HepG2 (cell line): ENCODE data around the gene KXD1. TPM values are rescaled to one million over a fixed set of nuclear protein-coding genes. Genes with fewer than 3 reads are reported as not detected.

Experiments used
- ATAC-seq: fragments of 200-7000 bp; cut with Tn5 transposase; 3 replicates; pipeline ENCODE4 v1.9.1; 2020; ENCODE audit warnings: mild to moderate bottlenecking, moderate library complexity
- BruUV-seq: library from RNA; stranded (reverse); fragments of 400-500 nt; replicated peaks from 2 replicates; lab custom pipeline; 2021; lab: Mats Ljungman, UMichigan
- CTCF ChIA-PET: fragments of 300-600 bp; formaldehyde crosslinking; extraction: SDS; loops from one replicate; lab custom pipeline; 2021; ENCODE audit warnings: low total read pairs, inconsistent platforms, low intra/inter-chr PET ratio; lab: Yijun Ruan, JAX
- POLR2A ChIA-PET: fragments of 350-600 bp; sonication (Branson Sonifier 250); formaldehyde crosslinking; loops from one replicate; lab custom pipeline; 2020; ENCODE audit warnings: antibody characterized with exemption, inconsistent platforms; lab: Yijun Ruan, JAX
- DNase-seq: peaks from one replicate; pipeline ENCODE4 v3.0.0-alpha.2; 2015; ENCODE audit warnings: low spot score
- FAIRE-seq: peaks from 3 replicates; lab custom pipeline; 2011; peaks lifted over from hg19 to GRCh38; lab: Jason Lieb, UNC
- H2AFZ ChIP-seq: one replicate; pipeline ENCODE4 v1.6.1; 2011; ENCODE audit warnings: low read length, inconsistent platforms
- H3K27ac ChIP-seq: fragments of 300-600 bp; 3 replicates; pipeline ENCODE4 v1.8.0; 2011; ENCODE audit warnings: mixed run types, mild to moderate bottlenecking, mixed read lengths, low read length, inconsistent platforms; ENCODE audit not compliant: insufficient read depth; ENCODE audit errors: extremely low read length
- H3K27me3 ChIP-seq, 2 experiments: fragments of 200-600 bp in 1 of 2; 2 replicates in 1 of 2; 3 replicates in 1 of 2; pipeline versions ENCODE4 v1.6.0 to v1.8.0; 2011; ENCODE audit warnings: low read length in 2 of 2, mild to moderate bottlenecking in 2 of 2, moderate library complexity in 2 of 2, inconsistent platforms in 1 of 2; ENCODE audit not compliant: insufficient read depth in 2 of 2, control insufficient read depth in 1 of 2
- H3K36me3 ChIP-seq, 2 experiments: fragments of 200-600 bp in 1 of 2; replicated peaks in 1 of 2; 2 replicates in 1 of 2; 3 replicates in 1 of 2; pipeline versions ENCODE4 v1.5.1 to v1.8.0; 2011; ENCODE audit warnings: low read length in 2 of 2, inconsistent platforms in 1 of 2; ENCODE audit not compliant: insufficient read depth in 2 of 2, control insufficient read depth in 1 of 2
- H3K4me1 ChIP-seq: 2 replicates; pipeline ENCODE4 v1.5.1; 2012; ENCODE audit warnings: low read length, inconsistent platforms; ENCODE audit not compliant: insufficient read depth
- H3K4me2 ChIP-seq: 2 replicates; pipeline ENCODE4 v1.6.0; 2011; ENCODE audit warnings: low read depth, low read length, inconsistent platforms
- H3K4me3 ChIP-seq, 3 experiments: fragments of 200-600 bp in 1 of 3; sonication (generic), shearing (Covaris generic) in 1 of 3; replicated peaks in 1 of 3; 2 replicates each; pipeline ENCODE4 v1.5.1; 2011 to 2016; ENCODE audit warnings: low read length in 3 of 3, inconsistent platforms in 2 of 3, low read depth in 2 of 3, mild to moderate bottlenecking in 2 of 3, control low read depth in 1 of 3, mixed read lengths in 1 of 3; ENCODE audit not compliant: insufficient read depth in 1 of 3
- H3K79me2 ChIP-seq: one replicate; pipeline ENCODE4 v1.6.1; 2011; ENCODE audit warnings: low read length, inconsistent platforms; ENCODE audit not compliant: insufficient read depth
- H3K9ac ChIP-seq: 2 replicates; pipeline ENCODE4 v1.6.0; 2011; ENCODE audit warnings: mild to moderate bottlenecking, low read depth, low read length, inconsistent platforms; ENCODE audit not compliant: insufficient read depth
- H3K9me3 ChIP-seq: 2 replicates; pipeline ENCODE4 v1.5.1; 2012; ENCODE audit warnings: mild to moderate bottlenecking, low read length
- H4K20me1 ChIP-seq: 2 replicates; pipeline ENCODE4 v1.6.0; 2011; ENCODE audit warnings: inconsistent platforms, mild to moderate bottlenecking, low read length, moderate library complexity; ENCODE audit not compliant: insufficient read depth
- FOXA3 ChIP-seq: IDR thresholded peaks from 2 replicates; pipeline ENCODE4 v1.6.1; 2016; ENCODE audit warnings: missing genetic modification reagents, missing compliant biosample characterization
- GATA4 ChIP-seq: sonication (generic); IDR thresholded peaks from 2 replicates; pipeline ENCODE4 v1.6.1; 2016; ENCODE audit warnings: antibody characterized with exemption, low read depth, borderline replicate concordance
- GATAD2A ChIP-seq: IDR thresholded peaks from 2 replicates; pipeline ENCODE4 v1.6.1; 2016
- KDM3A ChIP-seq: IDR thresholded peaks from 2 replicates; pipeline ENCODE4 v1.6.1; 2018; ENCODE audit warnings: low read depth, missing compliant biosample characterization
- MEF2D ChIP-seq: sonication (generic); formaldehyde crosslinking; IDR thresholded peaks from 2 replicates; pipeline ENCODE4 v1.5.1; 2020; ENCODE audit warnings: mild to moderate bottlenecking, missing genetic modification reagents
- NFIC ChIP-seq: IDR thresholded peaks from 2 replicates; pipeline ENCODE4 v1.6.1; 2012; ENCODE audit warnings: mild to moderate bottlenecking, low read length, inconsistent platforms
- NKX3-1 ChIP-seq: sonication (generic); formaldehyde crosslinking; IDR thresholded peaks from 2 replicates; pipeline ENCODE4 v1.5.0; 2020; ENCODE audit warnings: missing genetic modification reagents
- PAX8 ChIP-seq: sonication (generic); formaldehyde crosslinking; IDR thresholded peaks from 2 replicates; pipeline ENCODE4 v1.8.0; 2022; ENCODE audit warnings: mild to moderate bottlenecking, missing genetic modification reagents, borderline replicate concordance
- PHF20 ChIP-seq: sonication (generic); formaldehyde crosslinking; IDR thresholded peaks from 2 replicates; pipeline ENCODE4 v1.5.0; 2020; ENCODE audit warnings: mild to moderate bottlenecking, missing genetic modification reagents
- SALL1 ChIP-seq: sonication (generic); formaldehyde crosslinking; IDR thresholded peaks from 2 replicates; pipeline ENCODE4 v1.8.0; 2022; ENCODE audit warnings: mild to moderate bottlenecking, missing genetic modification reagents
- SIN3A ChIP-seq: IDR thresholded peaks from 2 replicates; pipeline ENCODE4 v1.6.1; 2011; ENCODE audit warnings: low read depth, mild to moderate bottlenecking, control low read depth, low read length, borderline replicate concordance
- SOX6 ChIP-seq, 2 experiments: fragments of 450-650 bp in 1 of 2; sonication (generic) in 1 of 2; formaldehyde crosslinking in 1 of 2; IDR thresholded peaks; 2 replicates each; pipeline versions ENCODE4 v1.4.0 to v1.6.1; 2017 to 2020; ENCODE audit warnings: antibody characterized with exemption in 1 of 2, mild to moderate bottlenecking in 1 of 2, missing genetic modification reagents in 1 of 2
- TCF7 ChIP-seq: sonication (generic); IDR thresholded peaks from 2 replicates; pipeline ENCODE4 v1.6.1; 2016; ENCODE audit warnings: antibody characterized with exemption, low read depth
- ZBTB21 ChIP-seq: sonication (generic); formaldehyde crosslinking; IDR thresholded peaks from 2 replicates; pipeline ENCODE4 v1.4.0; 2020; ENCODE audit warnings: missing genetic modification reagents
- ZBTB38 ChIP-seq: sonication (generic); formaldehyde crosslinking; IDR thresholded peaks from 2 replicates; pipeline ENCODE4 v1.5.1; 2020; ENCODE audit warnings: mild to moderate bottlenecking, missing genetic modification reagents
- ZKSCAN8 ChIP-seq: IDR thresholded peaks from 2 replicates; pipeline ENCODE4 v1.6.1; 2016; ENCODE audit warnings: borderline replicate concordance, missing genetic modification reagents, missing compliant biosample characterization
- ZMAT3 ChIP-seq: sonication (generic); formaldehyde crosslinking; conservative IDR thresholded peaks from 2 replicates; pipeline ENCODE4 v1.7.0; 2021; ENCODE audit warnings: missing genetic modification reagents
- ZNF136 ChIP-seq: sonication (generic); formaldehyde crosslinking; IDR thresholded peaks from 2 replicates; pipeline ENCODE4 v1.8.1; 2022; ENCODE audit warnings: low read depth, mild to moderate bottlenecking, moderate library complexity, missing genetic modification reagents
- ZNF496 ChIP-seq: sonication (generic); formaldehyde crosslinking; IDR thresholded peaks from 2 replicates; pipeline ENCODE4 v1.8.1; 2023; ENCODE audit warnings: mild to moderate bottlenecking, moderate library complexity, missing genetic modification reagents; ENCODE audit not compliant: insufficient replicate concordance
- ZNF501 ChIP-seq: sonication (generic); formaldehyde crosslinking; IDR thresholded peaks from 2 replicates; pipeline ENCODE4 v1.5.1; 2020; ENCODE audit warnings: mild to moderate bottlenecking, moderate library complexity, missing genetic modification reagents
- ZNF550 ChIP-seq: sonication (generic); formaldehyde crosslinking; IDR thresholded peaks from 2 replicates; pipeline ENCODE4 v1.4.0; 2020; ENCODE audit warnings: mild to moderate bottlenecking, missing genetic modification reagents, borderline replicate concordance
- ZNF614 ChIP-seq: IDR thresholded peaks from 2 replicates; pipeline ENCODE4 v1.6.1; 2018; ENCODE audit warnings: missing biosample characterization, missing genetic modification reagents, inconsistent platforms, borderline replicate concordance
- ZNF672 ChIP-seq: sonication (generic); formaldehyde crosslinking; IDR thresholded peaks from 2 replicates; pipeline ENCODE4 v1.8.1; 2022; ENCODE audit warnings: missing genetic modification reagents
- ZNF788 ChIP-seq: sonication (generic); formaldehyde crosslinking; IDR thresholded peaks from 2 replicates; pipeline ENCODE4 v1.5.0; 2020; ENCODE audit warnings: mild to moderate bottlenecking, missing genetic modification reagents, borderline replicate concordance
- ZSCAN12 ChIP-seq: sonication (generic); formaldehyde crosslinking; IDR thresholded peaks from 2 replicates; pipeline ENCODE4 v1.9.0; 2021; ENCODE audit warnings: mild to moderate bottlenecking, missing genetic modification reagents
- WGBS: methylation state at CpG from one replicate; pipeline ENCODE4 v1.1.6; 2017; ENCODE audit warnings: low lambda C conversion rate; 5-methylcytosine and 5-hydroxymethylcytosine counted together
- in situ Hi-C: cut with HindIII; loops from 2 replicates; pipeline ENCODE4 v1.10.0; 2017; ENCODE audit warnings: low pct_unique_long_range_greater_than_20kb; ENCODE audit not compliant: extremely low pct_ligation_motif_present
- intact Hi-C: fragments of 100-400 bp; cut with micrococcal nuclease; formaldehyde crosslinking; loops from one replicate; pipeline ENCODE4 v1.10.0; 2022; ENCODE audit not compliant: unreplicated experiment
- polyA plus RNA-seq, 8 experiments: library from polyadenylated mRNA; depleted of rRNA in 3 of 8; stranded (reverse) in 7 of 8; unstranded in 1 of 8; fragments of >200 nt; fragmentation: Illumina TruSeq in 4 of 8; extraction: Trizol in 4 of 8; gene quantifications; 2 replicates each; pipeline versions ENCODE4 v1.2.1 to v1.2.3, GENCODE V29; 2011 to 2016; ENCODE audit warnings: low read depth in 4 of 8, missing spikeins in 1 of 8, mixed read lengths in 1 of 8; ENCODE audit not compliant: insufficient read depth in 1 of 8
- total RNA-seq, 5 experiments: library from RNA; depleted of rRNA; stranded (reverse); fragments of >200 nt; fragmentation: Illumina TruSeq; extraction: Trizol; gene quantifications; 2 replicates each; pipeline ENCODE4 v1.2.3, GENCODE V29; 2016; ENCODE audit warnings: low read depth in 1 of 5

Gene KXD1
- total and polyA plus RNA-seq, 2 of the 13 experiments (the other 11 are each of a cell fraction or from before 2014, with no cell fraction given), result 44.6 to 143 TPM

DNA sequence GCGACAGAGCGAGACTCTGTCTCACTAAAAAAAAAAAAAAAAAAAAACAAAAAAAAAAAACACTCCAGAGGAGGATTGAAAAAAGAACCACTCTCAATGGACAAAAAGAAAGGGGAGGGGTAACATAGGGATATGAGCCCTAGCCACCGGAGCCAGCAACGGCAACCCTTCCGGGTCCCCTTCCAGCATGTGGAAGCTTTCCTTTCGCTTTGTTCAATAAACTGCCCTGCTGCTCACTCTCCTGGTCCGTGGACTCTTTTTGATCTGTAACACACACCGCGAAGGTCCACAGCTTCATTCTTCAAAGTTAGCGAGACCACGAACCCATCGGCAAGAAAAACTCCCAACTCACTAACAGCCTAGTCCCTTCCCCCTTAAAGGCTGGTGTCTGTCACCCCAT is 29.9 kb downstream of the KXD1 start (continued):
- TF ChIP-seq ZNF614 (no peak), PAX8 (0 out of 2 replicates have a peak, but pooled peaks have one; percentile 32), GATAD2A (CRISPR knock-in tag) (no peak), ZNF136 (CRISPR knock-in tag) (no peak), PHF20 (CRISPR knock-in tag) (0 out of 2 replicates have a peak, but pooled peaks have one; percentile 35), ZBTB38 (CRISPR knock-in tag) (no peak), ZKSCAN8 (CRISPR knock-in tag) (no peak), NKX3-1 (CRISPR knock-in tag) (no peak), SIN3A (peak; percentile 17; the same call in 1 of the 2 replicates), ZNF550 (CRISPR knock-in tag) (no peak), TCF7 (no peak), GATA4 (0 out of 2 replicates have a peak, but pooled peaks have one; percentile 25), KDM3A (CRISPR knock-in tag) (no peak), ZSCAN12 (no peak)
- TF ChIP-seq, all 625 proteins: peak for 12

DNA sequence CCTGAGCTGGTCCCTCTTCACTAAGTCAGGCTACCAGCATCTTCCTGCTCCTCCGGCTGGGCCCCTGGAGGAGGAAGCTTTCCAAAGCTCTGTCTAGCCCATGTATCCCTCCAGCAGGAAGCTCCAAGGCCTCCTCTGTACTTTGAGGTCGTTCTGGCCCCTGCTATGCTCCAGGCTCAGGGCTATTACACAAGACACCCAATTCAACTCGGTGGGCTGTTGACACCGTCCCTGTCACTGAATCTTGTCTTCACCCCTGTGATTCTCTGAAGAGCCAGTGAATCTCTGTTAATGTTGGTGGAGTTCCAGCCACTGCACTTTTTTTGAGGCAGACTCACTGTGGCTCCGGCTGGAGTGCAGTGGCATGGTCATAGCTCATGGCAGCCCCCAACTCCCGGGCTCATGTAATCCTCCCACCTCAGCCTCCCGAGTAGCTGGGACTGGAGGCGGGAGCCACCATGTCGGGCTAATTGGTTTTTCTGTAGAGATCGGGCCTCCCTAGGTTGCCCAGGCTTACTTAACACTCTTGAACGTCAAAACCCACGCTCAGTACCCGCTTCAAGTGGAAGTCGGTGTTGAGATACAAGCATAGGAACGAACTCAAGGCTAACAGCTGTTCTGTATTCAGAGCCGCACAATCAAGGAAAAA is 30.4 kb downstream of the KXD1 start:
- TSS peak; percentile 35 for BruUV-seq
- POLR2A ChIA-PET, result interaction anchor here (0.7 to 3.2 kb wide), 24 partner anchors 9 to 252 kb away, joined by 3 to 74 read pairs (median 4); partner anchors contain the start of genes ELL, KXD1, SSBP4 and UBA52
- Histone ChIP-seq H3K9me3 (no peaks in the 10 kb centered on the region), H3K4me3 (peak overlapping the region; percentile 59 to 85 (median 68)), H3K27ac (peak overlapping the region; percentile 92), H3K79me2 (no peaks in the 10 kb centered on the region), H3K4me2 (peak overlapping the region; percentile 96), H4K20me1 (no peaks in the 10 kb centered on the region), H2AFZ (no peak overlapping the region), H3K27me3 (peaks cover 0 to 2% of the 10 kb centered on the region in 2 experiments; a peak in 1 of 5 replicates), H3K36me3 (peaks cover 0 to 3% of the 10 kb centered on the region in 2 experiments; a peak in 1 of 5 replicates), H3K4me1 (peaks cover 33% of the 10 kb centered on the region), H3K9ac (peak overlapping the region; percentile 75)
- CTCF ChIA-PET, result no interaction called here
- peak; percentile 44 for FAIRE-seq
- WGBS, result 0% methylated on average over 10 of the region's 16 CpGs
- ATAC-seq, result peak; percentile 37
- intact Hi-C loops (loop anchor here (1.0 to 2.0 kb wide), 2 partner anchors 86 to 119 kb away; no protein-coding TSS in a partner anchor), in situ Hi-C loops (no loop called here)
- DNase-seq, result peak; percentile 53
- TF ChIP-seq SOX6 (IDR thresholded peaks at IDR 0.05), result no peak
- no peak for TF ChIP-seq SOX6 (CRISPR knock-in tag; IDR thresholded peaks at IDR 0.05)
- no peak for TF ChIP-seq MEF2D
- no peak for TF ChIP-seq NFIC
- TF ChIP-seq ZNF672 (CRISPR knock-in tag), result no peak
- TF ChIP-seq ZNF501 (CRISPR knock-in tag), result peak; percentile 13; the same call in 1 of the 2 replicates
- TF ChIP-seq FOXA3 (CRISPR knock-in tag), result 0 out of 2 replicates have a peak, but pooled peaks have one; percentile 17
- TF ChIP-seq SALL1 (CRISPR knock-in tag), result 0 out of 2 replicates have a peak, but pooled peaks have one; percentile 8
- TF ChIP-seq ZNF496, result no peak
- no peak for TF ChIP-seq ZNF788
- no peak for TF ChIP-seq ZMAT3 (CRISPR knock-in tag)
- no peak for TF ChIP-seq ZBTB21
